HepG2 (cell line): ENCODE results near the gene CMIP. TPM values are rescaled to one million over a fixed set of nuclear protein-coding genes. Genes with fewer than 3 reads are reported as not detected.

ENCODE experiments used
- ARNT ChIP-seq: fragments of 450-650 bp; IDR thresholded peaks from 2 replicates; pipeline ENCODE4 v1.6.1; 2017
- ARNT2 ChIP-seq: sonication (generic); formaldehyde crosslinking; IDR thresholded peaks from 2 replicates; pipeline ENCODE4 v1.8.0; 2022; ENCODE audit warnings: mild to moderate bottlenecking, low read depth, missing genetic modification reagents, moderate library complexity
- DMAP1 ChIP-seq: IDR thresholded peaks from 2 replicates; pipeline ENCODE4 v1.6.1; 2016
- HDAC6 ChIP-seq: fragments of 200-600 bp; sonication (generic); IDR thresholded peaks from 2 replicates; pipeline ENCODE4 v1.7.0; 2017; ENCODE audit warnings: mild to moderate bottlenecking, antibody characterized with exemption, low read length, low read depth
- IRF2 ChIP-seq: IDR thresholded peaks from 2 replicates; pipeline ENCODE4 v1.6.1; 2018; ENCODE audit warnings: missing genetic modification reagents, missing compliant biosample characterization
- MIER2 ChIP-seq: IDR thresholded peaks from 2 replicates; pipeline ENCODE4 v1.6.1; 2016; ENCODE audit warnings: missing biosample characterization, missing genetic modification reagents
- NCOA2 ChIP-seq: sonication (generic); formaldehyde crosslinking; IDR thresholded peaks from 2 replicates; pipeline ENCODE4 v1.8.0; 2022; ENCODE audit warnings: inconsistent platforms
- NR2F6 ChIP-seq, 2 experiments: IDR thresholded peaks; 2 replicates each; pipeline ENCODE4 v1.6.1; 2016; ENCODE audit warnings: antibody characterized with exemption in 1 of 2, mild to moderate bottlenecking in 1 of 2
- REXO4 ChIP-seq: sonication (generic); formaldehyde crosslinking; IDR thresholded peaks from 2 replicates; pipeline ENCODE4 v1.8.0; 2022; ENCODE audit warnings: missing genetic modification reagents, mild to moderate bottlenecking, borderline replicate concordance
- RFX3 ChIP-seq: IDR thresholded peaks from 2 replicates; pipeline ENCODE4 v1.6.1; 2016; ENCODE audit warnings: missing biosample characterization, missing genetic modification reagents
- TAF15 ChIP-seq: fragments of 200-400 bp; formaldehyde crosslinking; IDR thresholded peaks from one replicate; pipeline ENCODE4 v1.6.1; 2018; ENCODE audit warnings: mild to moderate bottlenecking, low read depth, low read length; ENCODE audit not compliant: poor library complexity, severe bottlenecking
- ZBTB21 ChIP-seq: sonication (generic); formaldehyde crosslinking; IDR thresholded peaks from 2 replicates; pipeline ENCODE4 v1.4.0; 2020; ENCODE audit warnings: missing genetic modification reagents
- ZFP36L1 ChIP-seq: sonication (generic); formaldehyde crosslinking; IDR thresholded peaks from 2 replicates; pipeline ENCODE4 v1.8.0; 2022; ENCODE audit warnings: mild to moderate bottlenecking, missing genetic modification reagents, moderate library complexity
- ZNF264 ChIP-seq: sonication (generic); formaldehyde crosslinking; IDR thresholded peaks from 2 replicates; pipeline ENCODE4 v1.4.0; 2020; ENCODE audit warnings: missing genetic modification reagents
- ZNF549 ChIP-seq: sonication (generic); formaldehyde crosslinking; IDR thresholded peaks from 2 replicates; pipeline ENCODE4 v1.5.0; 2020; ENCODE audit warnings: missing genetic modification reagents
- ZNF605 ChIP-seq: sonication (generic); formaldehyde crosslinking; IDR thresholded peaks from 2 replicates; pipeline ENCODE4 v1.8.0; 2022; ENCODE audit warnings: mild to moderate bottlenecking, missing genetic modification reagents
- polyA plus RNA-seq, 8 experiments: library from polyadenylated mRNA; depleted of rRNA in 3 of 8; stranded (reverse) in 7 of 8; unstranded in 1 of 8; fragments of >200 nt; fragmentation: Illumina TruSeq in 4 of 8; extraction: Trizol in 4 of 8; gene quantifications; 2 replicates each; pipeline versions ENCODE4 v1.2.1 to v1.2.3, GENCODE V29; 2011 to 2016; ENCODE audit warnings: low read depth in 4 of 8, missing spikeins in 1 of 8, mixed read lengths in 1 of 8; ENCODE audit not compliant: insufficient read depth in 1 of 8
- total RNA-seq, 5 experiments: library from RNA; depleted of rRNA; stranded (reverse); fragments of >200 nt; fragmentation: Illumina TruSeq; extraction: Trizol; gene quantifications; 2 replicates each; pipeline ENCODE4 v1.2.3, GENCODE V29; 2016; ENCODE audit warnings: low read depth in 1 of 5
- TF ChIP-seq, protein P1 (sequence below): sonication (generic); formaldehyde crosslinking; IDR thresholded peaks from 2 replicates; pipeline ENCODE4 v1.4.0; 2020; ENCODE audit warnings: missing genetic modification reagents
- TF ChIP-seq, protein P2 (sequence below): sonication (generic); formaldehyde crosslinking; IDR thresholded peaks from 2 replicates; pipeline ENCODE4 v1.4.0; 2020; ENCODE audit warnings: low read depth, missing genetic modification reagents
- TF ChIP-seq, protein P3 (sequence below): sonication (generic); formaldehyde crosslinking; IDR thresholded peaks from 2 replicates; pipeline ENCODE4 v1.4.0; 2020; ENCODE audit warnings: missing genetic modification reagents, borderline replicate concordance

CMIP gene
- total and polyA plus RNA-seq, 2 of the 13 experiments (the other 11 are each of a cell fraction or from before 2014, with no cell fraction given): 10.9 to 18.1 TPM

DNA sequence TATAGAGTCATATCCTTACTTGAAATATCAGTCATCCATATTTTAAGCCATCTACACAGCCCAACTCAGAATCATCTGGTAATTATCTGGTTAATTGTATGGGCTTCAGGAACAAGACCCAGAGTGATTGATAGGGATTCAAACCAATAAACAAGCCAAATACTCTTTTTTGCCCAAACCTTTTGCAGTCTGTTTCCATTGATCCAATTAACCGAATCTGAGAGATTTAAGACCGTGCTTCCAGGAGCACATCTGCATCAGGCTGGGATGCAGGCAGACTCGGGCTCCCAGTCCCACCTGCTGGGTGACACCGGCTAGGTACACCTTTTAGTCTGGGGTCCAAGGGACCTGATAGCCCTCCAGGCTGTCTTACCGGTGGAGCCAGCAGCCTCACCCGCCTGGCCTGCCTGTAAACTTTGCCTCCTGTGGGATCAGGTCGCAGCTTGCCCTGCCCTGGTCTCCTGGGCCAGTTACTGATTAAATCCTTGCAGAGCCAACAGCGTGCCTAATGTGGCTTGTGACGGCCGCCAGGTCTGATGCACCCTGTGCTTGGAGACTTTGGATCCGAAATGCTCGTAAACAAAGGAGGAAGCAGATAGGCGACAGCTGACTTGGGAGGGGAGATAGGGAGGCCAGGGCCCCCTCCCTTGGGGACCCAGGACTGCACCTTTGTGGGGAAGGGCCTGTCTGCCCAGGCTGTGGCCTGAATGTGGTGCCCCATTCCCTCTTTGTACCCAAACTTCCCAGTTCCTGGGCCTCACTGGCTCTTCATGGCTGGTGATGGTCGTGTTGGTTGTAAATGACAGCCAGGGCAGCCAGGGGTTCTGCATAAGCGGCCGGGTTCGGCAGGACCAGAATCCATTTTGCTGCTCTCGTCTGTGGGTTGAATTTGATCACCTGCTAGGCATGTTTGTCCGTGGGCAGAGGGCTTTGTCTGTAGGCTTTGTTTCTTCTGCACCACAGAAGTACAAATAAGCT lies 3.8 kb downstream of the CMIP start (continued):
- TF ChIP-seq, protein P1, sequence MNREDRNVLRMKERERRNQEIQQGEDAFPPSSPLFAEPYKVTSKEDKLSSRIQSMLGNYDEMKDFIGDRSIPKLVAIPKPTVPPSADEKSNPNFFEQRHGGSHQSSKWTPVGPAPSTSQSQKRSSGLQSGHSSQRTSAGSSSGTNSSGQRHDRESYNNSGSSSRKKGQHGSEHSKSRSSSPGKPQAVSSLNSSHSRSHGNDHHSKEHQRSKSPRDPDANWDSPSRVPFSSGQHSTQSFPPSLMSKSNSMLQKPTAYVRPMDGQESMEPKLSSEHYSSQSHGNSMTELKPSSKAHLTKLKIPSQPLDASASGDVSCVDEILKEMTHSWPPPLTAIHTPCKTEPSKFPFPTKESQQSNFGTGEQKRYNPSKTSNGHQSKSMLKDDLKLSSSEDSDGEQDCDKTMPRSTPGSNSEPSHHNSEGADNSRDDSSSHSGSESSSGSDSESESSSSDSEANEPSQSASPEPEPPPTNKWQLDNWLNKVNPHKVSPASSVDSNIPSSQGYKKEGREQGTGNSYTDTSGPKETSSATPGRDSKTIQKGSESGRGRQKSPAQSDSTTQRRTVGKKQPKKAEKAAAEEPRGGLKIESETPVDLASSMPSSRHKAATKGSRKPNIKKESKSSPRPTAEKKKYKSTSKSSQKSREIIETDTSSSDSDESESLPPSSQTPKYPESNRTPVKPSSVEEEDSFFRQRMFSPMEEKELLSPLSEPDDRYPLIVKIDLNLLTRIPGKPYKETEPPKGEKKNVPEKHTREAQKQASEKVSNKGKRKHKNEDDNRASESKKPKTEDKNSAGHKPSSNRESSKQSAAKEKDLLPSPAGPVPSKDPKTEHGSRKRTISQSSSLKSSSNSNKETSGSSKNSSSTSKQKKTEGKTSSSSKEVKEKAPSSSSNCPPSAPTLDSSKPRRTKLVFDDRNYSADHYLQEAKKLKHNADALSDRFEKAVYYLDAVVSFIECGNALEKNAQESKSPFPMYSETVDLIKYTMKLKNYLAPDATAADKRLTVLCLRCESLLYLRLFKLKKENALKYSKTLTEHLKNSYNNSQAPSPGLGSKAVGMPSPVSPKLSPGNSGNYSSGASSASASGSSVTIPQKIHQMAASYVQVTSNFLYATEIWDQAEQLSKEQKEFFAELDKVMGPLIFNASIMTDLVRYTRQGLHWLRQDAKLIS (CRISPR knock-in tag): peak; percentile 97
- TF ChIP-seq ZNF605 (CRISPR knock-in tag): peak; percentile 96
- peak; percentile 82 for TF ChIP-seq NR2F6 (IDR thresholded peaks at IDR 0.05)
- peak; percentile 92 for TF ChIP-seq NR2F6 (CRISPR knock-in tag; IDR thresholded peaks at IDR 0.05)
- TF ChIP-seq NCOA2: peak; percentile 90
- TF ChIP-seq, protein P2, sequence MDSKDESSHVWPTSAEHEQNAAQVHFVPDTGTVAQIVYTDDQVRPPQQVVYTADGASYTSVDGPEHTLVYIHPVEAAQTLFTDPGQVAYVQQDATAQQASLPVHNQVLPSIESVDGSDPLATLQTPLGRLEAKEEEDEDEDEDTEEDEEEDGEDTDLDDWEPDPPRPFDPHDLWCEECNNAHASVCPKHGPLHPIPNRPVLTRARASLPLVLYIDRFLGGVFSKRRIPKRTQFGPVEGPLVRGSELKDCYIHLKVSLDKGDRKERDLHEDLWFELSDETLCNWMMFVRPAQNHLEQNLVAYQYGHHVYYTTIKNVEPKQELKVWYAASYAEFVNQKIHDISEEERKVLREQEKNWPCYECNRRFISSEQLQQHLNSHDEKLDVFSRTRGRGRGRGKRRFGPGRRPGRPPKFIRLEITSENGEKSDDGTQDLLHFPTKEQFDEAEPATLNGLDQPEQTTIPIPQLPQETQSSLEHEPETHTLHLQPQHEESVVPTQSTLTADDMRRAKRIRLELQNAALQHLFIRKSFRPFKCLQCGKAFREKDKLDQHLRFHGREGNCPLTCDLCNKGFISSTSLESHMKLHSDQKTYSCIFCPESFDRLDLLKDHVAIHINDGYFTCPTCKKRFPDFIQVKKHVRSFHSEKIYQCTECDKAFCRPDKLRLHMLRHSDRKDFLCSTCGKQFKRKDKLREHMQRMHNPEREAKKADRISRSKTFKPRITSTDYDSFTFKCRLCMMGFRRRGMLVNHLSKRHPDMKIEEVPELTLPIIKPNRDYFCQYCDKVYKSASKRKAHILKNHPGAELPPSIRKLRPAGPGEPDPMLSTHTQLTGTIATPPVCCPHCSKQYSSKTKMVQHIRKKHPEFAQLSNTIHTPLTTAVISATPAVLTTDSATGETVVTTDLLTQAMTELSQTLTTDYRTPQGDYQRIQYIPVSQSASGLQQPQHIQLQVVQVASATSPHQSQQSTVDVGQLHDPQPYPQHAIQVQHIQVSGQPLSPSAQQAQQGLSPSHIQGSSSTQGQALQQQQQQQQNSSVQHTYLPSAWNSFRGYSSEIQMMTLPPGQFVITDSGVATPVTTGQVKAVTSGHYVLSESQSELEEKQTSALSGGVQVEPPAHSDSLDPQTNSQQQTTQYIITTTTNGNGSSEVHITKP (CRISPR knock-in tag): 0 out of 2 replicates have a peak, but pooled peaks have one; percentile 73
- no peak for TF ChIP-seq ZNF549 (CRISPR knock-in tag)
- TF ChIP-seq MIER2 (CRISPR knock-in tag): peak; percentile 84; the same call in 1 of the 2 replicates
- TF ChIP-seq, protein P3, sequence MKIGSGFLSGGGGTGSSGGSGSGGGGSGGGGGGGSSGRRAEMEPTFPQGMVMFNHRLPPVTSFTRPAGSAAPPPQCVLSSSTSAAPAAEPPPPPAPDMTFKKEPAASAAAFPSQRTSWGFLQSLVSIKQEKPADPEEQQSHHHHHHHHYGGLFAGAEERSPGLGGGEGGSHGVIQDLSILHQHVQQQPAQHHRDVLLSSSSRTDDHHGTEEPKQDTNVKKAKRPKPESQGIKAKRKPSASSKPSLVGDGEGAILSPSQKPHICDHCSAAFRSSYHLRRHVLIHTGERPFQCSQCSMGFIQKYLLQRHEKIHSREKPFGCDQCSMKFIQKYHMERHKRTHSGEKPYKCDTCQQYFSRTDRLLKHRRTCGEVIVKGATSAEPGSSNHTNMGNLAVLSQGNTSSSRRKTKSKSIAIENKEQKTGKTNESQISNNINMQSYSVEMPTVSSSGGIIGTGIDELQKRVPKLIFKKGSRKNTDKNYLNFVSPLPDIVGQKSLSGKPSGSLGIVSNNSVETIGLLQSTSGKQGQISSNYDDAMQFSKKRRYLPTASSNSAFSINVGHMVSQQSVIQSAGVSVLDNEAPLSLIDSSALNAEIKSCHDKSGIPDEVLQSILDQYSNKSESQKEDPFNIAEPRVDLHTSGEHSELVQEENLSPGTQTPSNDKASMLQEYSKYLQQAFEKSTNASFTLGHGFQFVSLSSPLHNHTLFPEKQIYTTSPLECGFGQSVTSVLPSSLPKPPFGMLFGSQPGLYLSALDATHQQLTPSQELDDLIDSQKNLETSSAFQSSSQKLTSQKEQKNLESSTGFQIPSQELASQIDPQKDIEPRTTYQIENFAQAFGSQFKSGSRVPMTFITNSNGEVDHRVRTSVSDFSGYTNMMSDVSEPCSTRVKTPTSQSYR (CRISPR knock-in tag): peak; percentile 81; the same call in 1 of the 2 replicates
- TF ChIP-seq TAF15: no peak
- TF ChIP-seq REXO4 (CRISPR knock-in tag): no peak
- peak; percentile 89 for TF ChIP-seq ZNF264 (CRISPR knock-in tag)
- TF ChIP-seq IRF2 (CRISPR knock-in tag): peak; percentile 98
- peak; percentile 96 for TF ChIP-seq DMAP1 (CRISPR knock-in tag)
- TF ChIP-seq ZFP36L1 (CRISPR knock-in tag): peak; percentile 74
- no peak for TF ChIP-seq HDAC6
- TF ChIP-seq RFX3: 0 out of 2 replicates have a peak, but pooled peaks have one; percentile 46
- peak; percentile 55 for TF ChIP-seq ZBTB21 (CRISPR knock-in tag)
- no peak for TF ChIP-seq ARNT
- TF ChIP-seq ARNT2 (CRISPR knock-in tag): peak; percentile 86
